Transverse colon (tissue), 4 donors: Measurements from ENCODE around the gene DDX52. TPM values are rescaled to one million over a fixed set of nuclear protein-coding genes. Genes with fewer than 3 reads are reported as not detected.

Experiments used
- DNase-seq: peaks from one replicate; pipeline ENCODE4 v3.0.0-alpha.2; 2019
- H3K27ac ChIP-seq, 4 donors: fragments of 200-600 bp; sonication (generic); 2 replicates each; pipeline ENCODE4 v1.5.1; 2016 to 2018; ENCODE audit warnings: inconsistent platforms in 4 of 4
- H3K27me3 ChIP-seq: fragments of 200-600 bp; sonication (generic); 2 replicates; pipeline ENCODE4 v1.5.1; 2017; ENCODE audit warnings: inconsistent platforms
- H3K36me3 ChIP-seq, 4 donors: fragments of 200-600 bp; sonication (generic); 2 replicates each; pipeline ENCODE4 v1.5.1; 2017 to 2019; ENCODE audit warnings: inconsistent platforms in 4 of 4
- H3K4me1 ChIP-seq, 4 donors: fragments of 200-600 bp; sonication (generic); 2 replicates each; pipeline ENCODE4 v1.5.1; 2017 to 2020; ENCODE audit warnings: inconsistent platforms in 4 of 4
- H3K4me3 ChIP-seq, 4 donors: fragments of 200-600 bp; sonication (generic); 1 replicate in 1 of 4; 2 replicates in 3 of 4; pipeline versions ENCODE4 v1.5.1 to v1.6.1; 2017 to 2019; ENCODE audit warnings: inconsistent platforms in 4 of 4
- H3K9me3 ChIP-seq, 2 donors: fragments of 200-600 bp; sonication (generic); 2 replicates each; pipeline ENCODE4 v1.5.1; 2017 to 2019; ENCODE audit warnings: inconsistent platforms in 2 of 2
- EP300 ChIP-seq: sonication (generic); formaldehyde crosslinking; IDR thresholded peaks from one replicate; pipeline ENCODE4 v1.6.1; 2017; ENCODE audit warnings: antibody characterized with exemption, low read depth
- POLR2A ChIP-seq: fragments of 450-650 bp; IDR thresholded peaks from one replicate; pipeline ENCODE4 v1.6.1; 2016; ENCODE audit warnings: antibody characterized with exemption, mild to moderate bottlenecking, moderate library complexity
- POLR2AphosphoS5 ChIP-seq, 3 donors: sonication (generic); formaldehyde crosslinking; IDR thresholded peaks; one replicate each; pipeline ENCODE4 v1.6.1; 2016; ENCODE audit warnings: antibody characterized with exemption in 3 of 3
- WGBS, 2 donors: methylation state at CpG; one replicate each; pipeline ENCODE4 v1.1.5; 2018; ENCODE audit warnings: low coverage in 1 of 2; 5-methylcytosine and 5-hydroxymethylcytosine counted together
- in situ Hi-C, 4 donors: fragments of 200-750 bp; cut with MboI; loops; one replicate each; pipeline versions ENCODE4 v1.15.0 to v1.15.1; 2017; ENCODE audit warnings: low sequenced_read_pairs in 3 of 4, low pct_ligation_motif_present in 1 of 4, low pct_unique_long_range_greater_than_20kb in 1 of 4
- intact Hi-C: fragments of 100-400 bp; cut with DNase I; formaldehyde crosslinking; loops from one replicate; pipeline ENCODE4 v1.15.1; 2023; ENCODE audit warnings: low total_unique reads
- total RNA-seq, 4 donors: library from RNA; depleted of rRNA; stranded (reverse); fragments of >200 nt; gene quantifications; one replicate each; pipeline ENCODE4 v1.1.0, GENCODE V29; 2016
- TF ChIP-seq, protein P1 (sequence below), 5 experiments: fragments of 200-600 bp in 3 of 5; fragments of 450-650 bp in 2 of 5; sonication (generic) in 3 of 5; IDR thresholded peaks; 1 replicate in 2 of 5; 2 replicates in 3 of 5; pipeline ENCODE4 v1.5.1; 2016 to 2017; ENCODE audit warnings: antibody characterized with exemption in 5 of 5, inconsistent platforms in 3 of 5, mild to moderate bottlenecking in 2 of 5, moderate library complexity in 1 of 5

Gene DDX52
- total RNA-seq, 4 donors from 2014 or later = 4.9 to 30.4 (median 19.9) TPM

DNA sequence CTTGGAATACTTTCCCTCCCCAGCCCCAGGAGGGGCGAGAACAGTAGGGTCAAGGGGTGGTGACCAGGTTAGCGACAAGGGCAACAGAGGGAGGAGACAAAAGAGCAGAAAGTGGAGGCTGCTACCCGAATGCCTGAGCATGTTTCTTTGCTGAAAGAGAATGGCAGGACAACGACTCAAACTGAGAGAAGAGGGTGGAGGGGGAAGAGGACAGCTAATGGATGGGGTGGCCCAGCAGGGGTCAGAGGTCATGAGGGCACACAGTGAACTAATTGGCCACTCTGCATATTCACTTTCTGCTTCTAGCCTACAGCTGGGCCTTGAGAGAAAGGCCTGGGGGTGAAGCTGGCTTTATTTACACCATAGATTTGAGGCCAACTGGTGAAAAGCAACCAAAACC, 19.1 kb upstream of the DDX52 start:
- Histone ChIP-seq H3K27me3 (no peaks in the 10 kb centered on the region), H3K36me3 (no peaks in the 10 kb centered on the region), H3K27ac (peak overlapping the region in 2 of 4 donors; percentile 1 to 25), H3K4me3 (no peak overlapping the region), H3K9me3 (no peaks in the 10 kb centered on the region), H3K4me1 (peaks cover 0 to 33% (median 10%) of the 10 kb centered on the region in 4 donors)
- intact Hi-C loops (no loop called here), in situ Hi-C loops (no loop called here)
- TF ChIP-seq, protein P1, sequence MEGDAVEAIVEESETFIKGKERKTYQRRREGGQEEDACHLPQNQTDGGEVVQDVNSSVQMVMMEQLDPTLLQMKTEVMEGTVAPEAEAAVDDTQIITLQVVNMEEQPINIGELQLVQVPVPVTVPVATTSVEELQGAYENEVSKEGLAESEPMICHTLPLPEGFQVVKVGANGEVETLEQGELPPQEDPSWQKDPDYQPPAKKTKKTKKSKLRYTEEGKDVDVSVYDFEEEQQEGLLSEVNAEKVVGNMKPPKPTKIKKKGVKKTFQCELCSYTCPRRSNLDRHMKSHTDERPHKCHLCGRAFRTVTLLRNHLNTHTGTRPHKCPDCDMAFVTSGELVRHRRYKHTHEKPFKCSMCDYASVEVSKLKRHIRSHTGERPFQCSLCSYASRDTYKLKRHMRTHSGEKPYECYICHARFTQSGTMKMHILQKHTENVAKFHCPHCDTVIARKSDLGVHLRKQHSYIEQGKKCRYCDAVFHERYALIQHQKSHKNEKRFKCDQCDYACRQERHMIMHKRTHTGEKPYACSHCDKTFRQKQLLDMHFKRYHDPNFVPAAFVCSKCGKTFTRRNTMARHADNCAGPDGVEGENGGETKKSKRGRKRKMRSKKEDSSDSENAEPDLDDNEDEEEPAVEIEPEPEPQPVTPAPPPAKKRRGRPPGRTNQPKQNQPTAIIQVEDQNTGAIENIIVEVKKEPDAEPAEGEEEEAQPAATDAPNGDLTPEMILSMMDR (IDR thresholded peaks at IDR 0.05) = no peak
- no peak for TF ChIP-seq POLR2AphosphoS5 (IDR thresholded peaks at IDR 0.05)
- no peak for TF ChIP-seq EP300
- no peak for TF ChIP-seq POLR2A
- WGBS, 2 donors = 36 to 45% methylated on average over 4 of the region's 4 CpGs
- DNase-seq = no peak

- TF ChIP-seq, protein P1 (IDR thresholded peaks at IDR 0.05) = peak in 2 of 5 experiments; percentile 12 to 14
- no peak for TF ChIP-seq EP300
- no peak for DNase-seq
- peak overlapping the region in 3 of 4 donors; percentile 25 to 56 (median 54) for H3K27ac ChIP-seq
- H3K9me3 ChIP-seq = no peaks in the 10 kb centered on the region
- in situ Hi-C loops (no loop called here), intact Hi-C loops (no loop called here)
- 18 to 38% methylated on average over 1 of the region's 1 CpG for WGBS, 2 donors
- H3K4me1 ChIP-seq = peaks cover 0 to 30% (median 10%) of the 10 kb centered on the region in 4 donors
- no peaks in the 10 kb centered on the region for H3K36me3 ChIP-seq
- no peaks in the 10 kb centered on the region for H3K27me3 ChIP-seq
- no peak overlapping the region for H3K4me3 ChIP-seq
These were observed 18.3 kb upstream of the DDX52 start for GRCh38 chr17:37661400-37662014.

DNA sequence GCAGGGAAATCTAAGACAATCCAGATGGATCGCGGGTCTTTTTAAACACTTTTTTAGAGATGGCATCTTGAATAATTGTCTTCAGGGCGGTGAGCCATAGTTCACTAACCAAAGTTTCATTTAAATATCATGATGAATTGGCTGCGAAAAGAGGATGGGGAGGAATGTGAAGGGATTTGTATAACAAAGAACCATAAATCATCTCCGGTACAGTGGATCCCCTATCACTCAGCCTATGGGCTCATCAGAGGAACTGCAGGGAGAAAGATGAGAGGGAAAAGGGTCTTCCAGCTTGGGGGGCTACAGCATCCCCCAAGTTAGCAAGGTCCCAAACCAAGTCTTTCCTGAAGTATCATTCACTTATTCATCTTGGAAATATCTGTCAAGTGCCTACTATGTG, 16.7 kb upstream of the DDX52 start:
- WGBS, 2 donors = 82 to 87% methylated on average over 5 of the region's 5 CpGs
- Histone ChIP-seq H3K27me3 (no peaks in the 10 kb centered on the region), H3K4me1 (peaks cover 0 to 30% (median 10%) of the 10 kb centered on the region in 4 donors), H3K9me3 (no peaks in the 10 kb centered on the region), H3K4me3 (no peak overlapping the region), H3K27ac (no peak overlapping the region), H3K36me3 (no peaks in the 10 kb centered on the region)
- TF ChIP-seq POLR2AphosphoS5 (IDR thresholded peaks at IDR 0.05) = no peak
- TF ChIP-seq EP300 = no peak
- TF ChIP-seq POLR2A = no peak
- TF ChIP-seq, protein P1 (IDR thresholded peaks at IDR 0.05) = no peak
- in situ Hi-C loops = no loop called here
- DNase-seq = no peak
- intact Hi-C loops = no loop called here

DNA sequence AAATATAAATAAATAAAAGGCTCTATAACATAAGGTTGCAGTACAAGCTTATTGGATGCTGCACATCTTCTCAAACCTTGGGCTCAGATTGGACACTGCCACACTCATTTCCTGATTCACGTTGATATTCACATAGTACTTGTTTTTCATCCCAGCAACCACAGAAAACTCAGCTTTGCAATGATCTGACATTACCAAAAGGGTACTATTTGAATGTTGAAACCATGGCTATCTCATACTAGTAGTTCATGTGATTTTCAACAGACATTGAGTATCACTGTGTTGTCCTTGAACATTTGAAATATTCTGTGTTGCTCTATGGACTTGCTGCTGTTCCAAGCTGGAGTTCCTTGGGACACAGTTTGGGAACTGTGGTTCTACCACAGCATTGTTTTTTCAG, 14.0 kb upstream of the DDX52 start:
- H3K9me3 ChIP-seq = no peaks in the 10 kb centered on the region
- H3K27me3 ChIP-seq = no peaks in the 10 kb centered on the region
- TF ChIP-seq POLR2A (no peak), POLR2AphosphoS5 (IDR thresholded peaks at IDR 0.05) (no peak), EP300 (no peak)
- TF ChIP-seq, protein P1 (IDR thresholded peaks at IDR 0.05) = no peak
- intact Hi-C loops (no loop called here), in situ Hi-C loops (no loop called here)
- H3K4me1 ChIP-seq = peaks cover 0 to 16% (median 3%) of the 10 kb centered on the region in 4 donors
- no peaks in the 10 kb centered on the region for H3K36me3 ChIP-seq
- 73 to 92% methylated on average over 1 of the region's 1 CpG for WGBS, 2 donors
- no peak overlapping the region for H3K27ac ChIP-seq
- H3K4me3 ChIP-seq = no peak overlapping the region
- DNase-seq = no peak
